ENCODE results near the gene LHX4.
A peak's percentile ranks its signal among the peaks of the same experiment; 100 is the strongest.

- peak in 1 of 5 experiments; percentile 33 for TF ChIP-seq CTCF (IDR thresholded peaks at IDR 0.05)
- TF ChIP-seq POLR2A (IDR thresholded peaks at IDR 0.05) = no peak
These were observed 49.0 kb upstream of the LHX4 start for GRCh38 chr1:180181048-180181447.

Data from tibial nerve (tissue), 3 donors.